Parathyroid adenoma (tissue), 2 donors: Measurements from ENCODE around the gene TERC.

Experiments used
- H2AFZ ChIP-seq: fragments of 300-600 bp; sonication (generic); one replicate; pipeline ENCODE4 v1.7.0; 2017; ENCODE audit warnings: antibody characterized with exemption, mild to moderate bottlenecking
- H3K27ac ChIP-seq: fragments of 300-600 bp; sonication (generic); one replicate; pipeline ENCODE4 v1.7.0; 2017
- H3K27me3 ChIP-seq: fragments of 300-600 bp; sonication (generic); one replicate; pipeline ENCODE4 v1.7.0; 2017; ENCODE audit warnings: low read length; ENCODE audit not compliant: control insufficient read depth, insufficient read depth
- H3K36me3 ChIP-seq: fragments of 300-600 bp; sonication (generic); one replicate; pipeline ENCODE4 v1.7.0; 2017; ENCODE audit warnings: low read length; ENCODE audit not compliant: control insufficient read depth, insufficient read depth
- H3K4me1 ChIP-seq: fragments of 300-600 bp; sonication (generic); one replicate; pipeline ENCODE4 v1.7.0; 2017; ENCODE audit warnings: control low read depth
- H3K4me2 ChIP-seq: fragments of 300-600 bp; sonication (generic); one replicate; pipeline ENCODE4 v1.7.0; 2017; ENCODE audit warnings: low read length
- H3K4me3 ChIP-seq: fragments of 300-600 bp; sonication (generic); one replicate; pipeline ENCODE4 v1.7.0; 2017; ENCODE audit warnings: low read depth, low read length
- H3K79me2 ChIP-seq: fragments of 300-600 bp; sonication (generic); one replicate; pipeline ENCODE4 v1.7.0; 2017; ENCODE audit warnings: control low read depth
- H3K9ac ChIP-seq: fragments of 300-600 bp; sonication (generic); one replicate; pipeline ENCODE4 v1.7.0; 2017; ENCODE audit warnings: mild to moderate bottlenecking
- H3K9me3 ChIP-seq: fragments of 300-600 bp; sonication (generic); one replicate; pipeline ENCODE4 v1.7.0; 2017; ENCODE audit warnings: low read length; ENCODE audit not compliant: control insufficient read depth
- CTCF ChIP-seq: fragments of 300-600 bp; sonication (generic); IDR thresholded peaks from one replicate; pipeline ENCODE4 v1.7.0; 2017; ENCODE audit warnings: antibody characterized with exemption, mild to moderate bottlenecking
- donor health status: primary hyperparathyroidism.

TERC gene

GRCh38 chr3:169811631-169812331 is 46.9 kb upstream of the TERC start:
- no peaks in the 10 kb centered on the region for H3K27me3 ChIP-seq
- TF ChIP-seq CTCF = no peak
- peak overlapping the region; percentile 98 for H2AFZ ChIP-seq
- no peaks in the 10 kb centered on the region for H3K4me1 ChIP-seq
- H3K27ac ChIP-seq = peak overlapping the region; percentile 77
- H3K4me3 ChIP-seq = peak overlapping the region; percentile 41
- no peaks in the 10 kb centered on the region for H3K9me3 ChIP-seq
- H3K79me2 ChIP-seq = no peaks in the 10 kb centered on the region
- peak overlapping the region; percentile 67 for H3K9ac ChIP-seq
- no peaks in the 10 kb centered on the region for H3K36me3 ChIP-seq
- peak overlapping the region; percentile 72 for H3K4me2 ChIP-seq

GRCh38 chr3:169809230-169809795 is 44.5 kb upstream of the TERC start:
- H3K79me2 ChIP-seq = no peaks in the 10 kb centered on the region
- H3K9me3 ChIP-seq = no peaks in the 10 kb centered on the region
- H3K27ac ChIP-seq = no peak overlapping the region
- no peak overlapping the region for H3K4me2 ChIP-seq
- no peak for TF ChIP-seq CTCF
- no peak overlapping the region for H3K4me3 ChIP-seq
- peak overlapping the region; percentile 43 for H2AFZ ChIP-seq
- no peaks in the 10 kb centered on the region for H3K36me3 ChIP-seq
- no peaks in the 10 kb centered on the region for H3K4me1 ChIP-seq
- H3K27me3 ChIP-seq = no peaks in the 10 kb centered on the region
- H3K9ac ChIP-seq = no peak overlapping the region

- no peaks in the 10 kb centered on the region for H3K79me2 ChIP-seq
- no peak overlapping the region for H3K4me2 ChIP-seq
- H3K9ac ChIP-seq = no peak overlapping the region
- no peak overlapping the region for H3K4me3 ChIP-seq
- no peaks in the 10 kb centered on the region for H3K27me3 ChIP-seq
- H3K36me3 ChIP-seq = no peaks in the 10 kb centered on the region
- H3K9me3 ChIP-seq = no peaks in the 10 kb centered on the region
- TF ChIP-seq CTCF = no peak
- H3K27ac ChIP-seq = no peak overlapping the region
- no peak overlapping the region for H2AFZ ChIP-seq
- H3K4me1 ChIP-seq = no peaks in the 10 kb centered on the region
These were observed 39.8 kb upstream of the TERC start for GRCh38 chr3:169804681-169805080.

- H2AFZ ChIP-seq = no peak overlapping the region
- no peak overlapping the region for H3K4me3 ChIP-seq
- H3K9ac ChIP-seq = no peak overlapping the region
- no peak overlapping the region for H3K27ac ChIP-seq
- H3K27me3 ChIP-seq = no peaks in the 10 kb centered on the region
- H3K79me2 ChIP-seq = no peaks in the 10 kb centered on the region
- no peaks in the 10 kb centered on the region for H3K36me3 ChIP-seq
- no peak overlapping the region for H3K4me2 ChIP-seq
- H3K9me3 ChIP-seq = no peaks in the 10 kb centered on the region
- TF ChIP-seq CTCF = no peak
- peaks cover 3% of the 10 kb centered on the region for H3K4me1 ChIP-seq
These were observed 27.5 kb upstream of the TERC start for GRCh38 chr3:169792359-169792758.
